NCI-H1436 (cell line): ENCODE measurements around the gene TRIM15.

Experiments
- DNase-seq: peaks from one replicate; lab custom pipeline; 2025; lab: John Stamatoyannopoulos, UW

The TRIM15 gene

DNA sequence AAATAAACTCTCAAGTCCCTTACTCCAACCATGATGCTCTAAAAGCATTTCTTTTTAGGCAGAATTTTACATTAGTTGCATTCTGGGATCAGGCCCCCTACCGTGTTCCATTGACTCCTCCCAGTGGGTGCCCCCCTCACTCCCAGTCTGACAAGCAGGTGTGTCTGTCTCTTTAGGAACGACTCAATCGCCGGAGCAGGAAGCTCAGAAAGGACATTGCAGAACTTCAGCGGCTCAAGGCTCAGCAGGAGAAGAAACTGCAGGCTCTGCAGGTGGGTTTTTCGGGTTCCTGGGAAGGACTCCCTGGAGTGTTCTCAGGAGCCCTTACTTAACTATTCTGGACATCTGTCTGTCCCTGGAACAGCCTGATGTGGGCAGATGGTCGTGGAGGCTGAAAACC, 17.5 kb upstream of the TRIM15 start:
- DNase-seq: no peak

DNA sequence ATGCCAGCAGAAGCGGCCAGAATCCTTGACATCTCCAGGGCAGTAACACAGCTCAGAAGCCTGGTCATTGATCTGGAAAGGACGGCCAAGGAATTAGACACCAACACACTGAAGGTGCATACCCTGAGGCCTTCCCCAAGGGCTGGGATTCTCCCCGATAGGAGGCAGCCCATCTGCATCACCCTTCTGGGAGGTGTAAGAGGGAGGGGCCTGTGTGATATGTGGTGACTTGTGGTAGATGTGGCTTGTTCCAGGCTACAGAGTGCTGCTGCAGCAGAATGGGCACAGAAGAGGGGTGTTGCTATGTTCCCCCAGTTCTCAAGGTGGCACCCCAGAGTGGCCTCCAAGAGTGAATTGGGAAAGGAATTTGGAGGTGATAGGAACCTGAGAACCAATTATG, 16.2 kb upstream of the TRIM15 start:
- DNase-seq: no peak

DNA sequence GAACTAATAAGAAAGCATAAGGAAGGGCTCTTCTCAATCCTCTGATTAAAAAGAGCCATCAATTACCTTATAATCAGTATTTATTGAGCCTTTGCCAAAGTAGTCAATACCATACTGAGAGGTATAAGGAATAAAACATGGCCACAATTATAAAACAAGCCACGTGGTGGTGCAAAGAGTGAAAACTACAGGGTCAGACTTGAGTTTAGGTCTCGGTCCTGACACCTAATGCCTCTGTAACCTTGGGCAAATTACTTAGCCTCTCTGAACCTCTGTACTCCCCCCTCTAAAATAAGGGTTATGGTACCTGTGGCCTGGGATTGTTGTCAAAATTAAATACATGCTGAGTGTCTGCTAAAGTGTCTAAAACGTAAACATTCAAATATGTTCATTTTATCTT, 14.1 kb upstream of the TRIM15 start:
- no peak for DNase-seq

DNA sequence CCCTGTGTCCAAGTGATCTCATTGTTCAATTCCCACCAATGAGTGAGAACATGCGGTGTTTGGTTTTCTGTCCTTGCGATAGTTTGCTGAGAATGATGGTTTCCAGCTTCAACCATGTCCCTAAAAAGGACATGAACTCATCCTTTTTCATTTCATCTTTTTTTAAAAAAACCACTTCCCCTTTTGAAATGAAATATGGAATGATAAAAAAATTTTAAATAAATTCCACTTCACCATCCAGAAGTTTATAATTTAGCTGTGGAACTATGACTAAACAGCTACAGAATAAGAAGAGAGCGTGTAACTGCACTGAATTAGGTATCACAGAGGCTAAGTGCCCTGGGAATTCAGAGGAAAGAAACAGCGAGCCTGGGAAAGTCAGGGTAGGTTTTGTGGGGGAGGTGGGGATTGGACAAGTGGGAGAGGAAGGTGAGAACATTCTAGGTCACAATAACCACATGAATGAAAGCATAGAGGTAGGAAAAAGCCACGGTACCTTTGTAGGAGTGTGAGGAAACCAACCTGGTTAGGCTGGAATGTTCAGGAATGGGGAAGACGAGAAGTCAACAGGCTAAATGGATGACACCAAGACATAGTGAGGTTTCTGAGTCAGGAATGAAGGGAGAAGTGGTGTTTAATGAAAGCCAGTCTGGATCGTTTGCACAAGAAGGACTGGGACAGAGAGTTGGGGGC, 13.3 kb upstream of the TRIM15 start:
- DNase-seq: no peak

DNA sequence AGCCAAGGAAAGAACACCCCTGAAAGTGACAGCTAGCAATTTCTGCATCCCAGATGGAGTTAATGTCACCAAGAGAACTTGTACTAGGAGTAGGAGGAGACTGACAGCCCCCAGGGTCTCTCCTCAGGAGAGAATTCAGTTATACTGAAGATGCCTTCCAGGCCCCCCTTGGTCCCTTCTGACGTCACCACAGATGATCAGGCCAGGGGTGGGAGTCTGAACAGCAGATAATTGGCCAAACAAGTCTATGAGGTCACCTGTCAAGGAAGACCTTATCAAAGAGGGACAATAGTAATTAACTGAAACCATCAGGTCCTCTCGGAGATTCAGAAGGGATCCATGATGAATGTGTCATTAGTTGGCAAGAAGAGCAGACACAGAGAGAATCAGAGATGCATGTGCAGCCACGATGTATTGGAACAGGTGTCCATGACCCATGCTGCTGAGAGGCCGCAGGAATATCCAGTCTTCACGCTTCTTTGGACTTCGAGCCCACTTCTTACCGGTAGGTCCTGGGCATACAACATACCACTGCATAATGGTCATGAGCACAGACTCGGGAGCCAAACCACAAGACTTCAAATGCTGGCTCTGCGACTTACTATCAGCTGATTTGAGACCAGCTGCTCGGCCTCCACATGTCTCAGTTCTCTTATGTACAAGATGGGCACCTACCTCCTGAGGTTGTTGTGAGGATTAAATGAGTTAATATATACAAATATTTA, 12.5 kb upstream of the TRIM15 start:
- no peak for DNase-seq

DNA sequence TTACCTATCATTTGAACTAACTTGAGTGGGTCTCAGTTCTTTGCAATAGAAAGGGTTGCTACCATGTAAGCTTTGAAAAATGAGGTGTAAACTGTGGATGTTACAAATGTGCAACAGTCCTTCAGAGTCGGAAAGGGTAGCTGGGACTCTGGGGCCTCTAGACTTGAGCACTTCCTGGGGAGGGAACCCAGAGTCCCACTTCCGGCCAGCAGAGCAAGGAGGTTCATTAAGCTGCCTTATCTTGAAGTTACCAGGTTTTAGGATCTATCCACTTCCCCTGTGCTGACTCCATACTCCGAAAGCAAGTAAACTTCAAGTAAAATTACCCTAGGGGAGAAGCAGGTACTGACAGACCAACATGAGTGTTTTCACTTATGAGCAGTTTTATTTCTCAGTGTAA, 11.8 kb upstream of the TRIM15 start:
- DNase-seq: no peak

DNA sequence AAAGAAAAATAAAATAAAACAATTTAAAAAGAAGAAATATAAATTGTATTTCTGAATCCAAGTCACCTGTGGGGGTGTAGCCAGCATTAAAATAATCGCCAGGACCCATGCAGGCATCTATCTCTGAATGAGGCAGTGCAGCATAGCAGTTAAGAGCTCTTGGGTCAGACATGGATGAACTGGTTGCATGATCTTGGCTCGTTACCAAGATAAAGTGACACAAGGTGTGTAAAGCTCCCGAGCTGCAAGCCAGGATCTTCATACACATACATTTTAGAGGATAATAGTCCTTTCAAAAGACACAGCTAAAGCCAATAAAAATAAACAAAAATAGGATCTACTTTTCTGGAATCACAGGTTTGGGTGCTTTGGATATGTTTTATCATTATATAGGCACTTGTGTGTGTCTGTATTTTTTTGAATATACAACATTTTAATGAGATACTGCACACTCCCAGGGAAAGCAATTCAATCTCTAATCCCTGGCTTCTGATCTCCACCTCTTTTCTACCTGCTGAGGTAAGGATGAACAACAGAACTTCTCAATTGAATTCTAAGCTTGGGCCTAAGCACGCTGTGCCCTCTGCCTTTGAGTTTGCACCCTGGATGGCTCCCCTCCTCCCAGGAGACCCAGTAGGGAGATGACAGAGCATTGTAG, 11.2 kb upstream of the TRIM15 start:
- DNase-seq: no peak

DNA sequence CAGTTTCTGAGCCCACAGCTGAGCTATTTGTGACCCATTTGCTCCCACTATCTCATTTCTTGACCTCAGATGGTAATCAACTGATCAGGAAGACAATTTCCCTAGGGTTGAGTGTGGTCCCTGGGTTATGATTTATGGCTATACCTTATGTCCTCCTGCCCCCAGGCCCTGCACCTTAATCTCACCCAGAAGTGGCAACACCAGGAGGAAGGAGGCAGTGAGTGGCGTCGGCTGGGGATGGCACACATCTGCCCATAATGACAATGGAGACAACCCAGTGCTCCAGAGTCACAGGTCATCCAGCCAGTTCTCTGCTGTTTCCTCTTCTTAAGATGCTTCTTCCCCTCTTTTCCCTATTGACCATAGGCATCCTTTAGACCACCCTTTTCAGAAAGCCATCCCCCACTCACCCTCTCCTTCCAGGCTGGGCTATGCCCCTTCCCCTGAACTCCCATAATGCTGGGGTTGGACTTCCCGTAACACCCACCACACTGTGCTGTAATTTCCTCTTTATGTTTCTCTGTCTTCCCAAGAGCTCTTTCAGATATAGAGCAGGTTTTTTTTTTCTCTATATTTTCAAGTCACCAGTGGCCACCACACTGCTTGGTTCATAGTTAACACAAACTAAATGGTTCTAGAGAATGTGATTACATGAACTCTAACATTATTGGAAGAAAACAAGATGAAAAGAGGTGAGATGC, 10.3 kb upstream of the TRIM15 start:
- no peak for DNase-seq

DNA sequence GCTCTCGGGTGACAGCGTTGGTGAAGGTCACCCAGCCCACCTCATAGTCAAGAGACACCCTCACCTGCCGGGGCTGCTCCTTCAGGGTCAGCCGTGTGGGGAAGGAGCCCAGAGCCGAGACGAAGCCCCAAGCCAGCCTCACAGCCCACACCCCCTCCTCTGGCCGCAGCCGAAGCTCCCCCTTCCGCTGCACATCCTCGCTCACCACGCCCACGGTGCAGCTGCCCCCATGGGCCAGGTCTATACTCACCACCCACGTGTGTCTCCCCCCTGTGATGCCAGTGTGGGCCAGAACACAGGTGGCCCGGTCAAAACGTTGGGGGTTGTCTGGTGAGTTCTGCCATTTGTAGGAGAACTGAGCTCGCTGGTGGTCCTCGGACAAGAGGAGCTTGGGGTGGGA, 9.3 kb upstream of the TRIM15 start:
- no peak for DNase-seq

DNA sequence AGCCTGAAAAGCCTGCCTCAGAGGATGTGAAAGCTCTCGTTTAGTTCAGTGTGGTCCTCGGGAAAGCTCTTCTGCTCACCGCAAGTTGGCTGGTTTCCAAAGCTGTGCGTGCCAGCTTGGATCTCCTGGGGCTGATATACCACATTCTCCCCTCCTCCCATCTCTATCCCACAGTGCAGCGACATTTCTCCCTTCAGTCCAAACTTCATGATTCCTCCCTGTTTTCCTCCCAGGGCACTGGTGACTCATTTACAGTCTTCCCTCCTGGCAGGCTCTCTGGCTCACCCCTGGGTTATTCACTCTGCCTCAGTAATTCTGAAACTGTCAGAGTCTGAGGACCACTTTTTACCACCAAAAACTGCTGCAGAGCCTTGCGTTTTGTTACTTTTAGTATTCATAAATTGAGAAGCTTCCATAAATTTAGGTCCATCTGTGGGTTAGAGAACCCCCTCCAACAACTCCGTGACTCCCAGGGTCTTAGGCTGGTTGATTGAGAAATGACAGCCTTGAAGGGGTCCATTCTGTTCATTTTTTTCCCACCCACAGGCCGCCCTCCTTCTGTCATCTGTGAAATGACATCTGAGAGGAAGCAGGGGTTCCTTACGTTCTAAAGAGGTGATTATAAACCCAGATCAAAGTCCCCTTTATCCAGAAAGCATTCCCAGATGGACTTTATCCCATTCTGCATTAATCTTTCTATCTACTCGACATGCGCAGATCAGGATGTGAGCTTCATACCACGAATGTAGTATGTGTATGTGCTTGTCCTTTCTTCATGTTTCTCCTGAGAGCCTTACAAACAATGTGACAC, 8.4 kb upstream of the TRIM15 start:
- no peak for DNase-seq

DNA sequence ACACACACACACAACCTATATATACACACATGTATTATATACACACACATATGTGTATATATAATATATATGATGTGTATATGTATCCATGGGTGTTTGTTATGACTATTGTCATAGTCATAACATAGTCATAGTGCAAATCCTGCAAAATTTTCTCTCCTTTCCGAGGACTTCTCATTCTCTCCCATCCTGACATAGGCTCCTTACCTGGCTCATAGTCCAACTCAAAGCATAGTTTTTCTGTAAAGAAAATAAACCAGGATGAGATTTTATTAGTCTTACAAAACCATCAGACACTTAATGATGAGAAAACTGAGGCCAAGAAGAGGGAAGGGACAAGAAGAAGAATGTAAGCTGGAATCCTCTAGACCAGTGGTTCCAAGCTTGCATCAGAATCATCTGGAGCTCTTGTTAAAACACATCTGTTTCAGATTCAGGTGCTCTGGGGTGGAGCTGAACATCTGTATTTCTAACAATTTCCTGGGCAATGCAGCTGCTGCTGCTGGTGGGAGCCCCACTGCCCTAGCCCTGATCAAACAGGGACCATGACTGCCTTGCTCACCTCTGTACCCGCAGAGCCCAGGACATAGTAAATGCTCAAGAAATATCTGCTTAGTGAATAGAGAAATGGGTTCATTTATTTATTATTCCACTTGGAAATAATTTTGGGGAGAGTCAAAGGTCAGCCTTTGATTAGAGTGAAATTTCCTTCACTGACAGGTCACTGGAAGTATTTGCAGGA, 7.7 kb upstream of the TRIM15 start:
- DNase-seq: no peak

DNA sequence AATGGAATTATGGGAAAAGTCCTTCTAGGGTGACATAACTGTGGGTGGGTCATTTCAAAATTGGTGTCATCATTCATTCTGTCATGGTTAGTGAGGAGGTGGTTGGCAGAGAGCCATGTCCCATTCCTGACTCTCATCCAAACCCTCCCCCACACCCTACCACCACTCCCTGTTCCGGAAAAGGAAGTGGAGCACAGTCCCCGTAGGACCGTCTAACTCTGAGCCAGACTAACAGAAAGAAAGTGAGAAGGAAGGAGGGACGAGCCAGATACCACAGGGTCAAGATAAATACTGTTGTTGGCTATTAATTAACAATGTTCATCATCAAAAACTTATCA, 7.1 kb upstream of the TRIM15 start:
- no peak for DNase-seq

DNA sequence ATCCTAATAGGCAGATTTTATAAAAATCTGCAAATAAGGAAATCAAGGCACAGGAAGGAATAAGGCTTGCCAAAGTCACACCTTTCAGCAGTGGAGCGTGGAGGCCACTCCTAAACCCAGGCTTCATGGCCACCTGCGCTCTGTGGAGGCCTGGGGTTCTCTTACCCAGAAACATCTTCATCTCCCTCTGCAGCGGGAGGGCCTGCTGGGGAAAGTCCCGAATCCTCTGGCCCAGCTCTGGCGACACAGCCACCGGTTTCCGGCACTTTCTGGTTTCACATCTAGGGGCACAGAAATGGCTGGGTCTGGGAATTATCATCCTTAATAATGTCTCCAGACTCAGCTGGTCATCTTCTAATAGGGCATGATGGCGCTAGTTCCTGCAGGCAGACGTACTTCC, 6.6 kb upstream of the TRIM15 start:
- DNase-seq: no peak

DNA sequence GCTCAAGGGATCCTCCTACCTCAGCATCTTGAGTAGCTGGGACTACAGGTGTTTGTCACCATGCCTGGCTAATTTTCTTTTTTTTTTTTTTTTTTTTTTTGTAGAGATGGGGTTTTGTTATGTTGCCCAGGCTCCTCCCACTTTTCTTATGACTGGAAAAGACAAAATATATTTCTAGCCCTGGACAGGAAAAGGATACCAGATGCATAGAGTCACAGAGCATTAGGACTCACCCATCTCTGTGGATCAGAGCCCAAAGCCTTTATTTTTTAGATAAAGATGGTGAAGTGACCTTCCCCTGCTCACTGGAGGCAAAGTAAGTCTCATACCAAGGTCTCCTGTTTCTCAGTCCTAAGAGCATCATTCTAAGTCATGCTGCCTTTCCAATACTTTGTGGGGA, 5.8 kb upstream of the TRIM15 start:
- no peak for DNase-seq

DNA sequence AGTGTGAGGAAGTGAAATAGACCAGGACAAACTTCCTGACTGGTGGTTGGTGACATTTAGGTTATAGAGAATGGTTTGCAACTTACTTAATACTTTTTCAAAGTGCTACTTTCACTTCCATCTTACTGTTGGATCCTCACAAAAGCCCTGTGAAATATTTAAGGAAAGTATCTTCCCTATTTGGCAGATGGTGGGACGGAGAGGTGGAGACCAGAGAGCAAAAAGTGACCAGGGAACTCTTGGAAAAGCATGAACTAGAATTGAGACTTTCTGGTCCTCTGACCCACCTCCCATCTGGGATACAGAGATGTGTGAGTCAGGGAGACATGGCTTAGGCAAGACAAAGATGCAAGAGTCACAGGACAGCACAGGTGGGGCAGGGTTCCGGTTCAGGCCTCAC, 5.3 kb upstream of the TRIM15 start:
- no peak for DNase-seq

DNA sequence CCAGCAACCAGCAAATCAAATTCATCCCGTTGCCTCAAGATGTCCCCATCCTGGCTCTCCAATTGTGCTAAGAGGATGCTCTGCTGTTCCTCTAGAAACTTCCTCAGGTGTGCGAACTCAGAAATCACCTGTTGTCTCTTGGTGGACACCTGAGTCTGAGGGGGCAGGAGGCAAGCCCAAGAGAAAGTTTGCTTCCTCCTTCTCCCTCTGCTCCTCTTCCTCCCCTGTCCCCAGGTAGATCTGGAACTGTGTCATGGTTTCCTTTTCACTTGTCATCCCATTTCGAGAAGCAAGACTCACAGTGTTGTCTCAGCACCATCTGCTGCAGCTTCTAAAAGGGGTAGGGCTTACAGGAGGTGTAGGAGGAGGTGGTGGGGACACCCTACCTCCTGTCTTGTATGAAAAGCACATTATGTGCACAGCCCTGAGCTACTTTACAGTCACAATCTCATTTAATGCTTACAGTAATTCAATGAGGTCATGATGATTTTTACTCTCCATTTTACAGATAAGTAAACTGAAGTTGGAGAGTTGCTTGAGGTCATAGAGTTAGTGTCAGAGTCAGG, 4.8 kb upstream of the TRIM15 start:
- DNase-seq: no peak

DNA sequence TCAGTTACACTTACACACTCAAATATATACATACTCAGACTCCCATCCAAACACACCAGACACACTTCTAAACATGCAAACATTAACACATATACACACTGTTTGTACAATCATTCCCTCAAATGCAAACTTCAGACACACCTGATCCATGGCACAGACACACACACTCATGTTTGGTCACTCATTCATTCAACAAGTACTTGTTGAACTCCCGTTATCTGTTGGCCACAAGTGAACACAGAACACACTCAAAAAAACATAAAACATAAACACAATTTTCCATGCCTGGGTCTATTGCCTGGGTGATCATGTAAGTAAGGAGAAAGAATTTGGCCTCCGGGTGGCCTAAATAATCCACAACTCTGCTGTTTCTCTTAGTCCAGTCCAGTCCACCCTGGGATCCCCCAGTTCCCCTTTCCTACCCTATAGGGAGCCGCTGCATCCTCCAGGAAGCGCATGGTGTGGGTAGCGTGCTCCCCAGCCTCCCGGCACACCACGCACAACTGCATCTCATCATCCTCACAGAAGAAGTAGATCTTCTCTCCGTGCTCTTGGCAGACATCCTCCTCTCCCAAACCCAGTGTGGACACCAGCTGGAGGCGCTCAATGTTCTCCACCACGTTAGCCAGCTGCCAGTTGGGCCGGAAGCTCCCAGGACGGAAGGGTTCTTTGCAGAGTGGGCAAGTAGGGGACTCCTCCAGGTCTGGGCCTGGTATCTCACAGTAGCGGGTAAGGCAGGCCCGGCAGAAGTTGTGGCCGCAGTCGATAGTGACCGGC, 3.1 kb upstream of the TRIM15 start:
- no peak for DNase-seq

DNA sequence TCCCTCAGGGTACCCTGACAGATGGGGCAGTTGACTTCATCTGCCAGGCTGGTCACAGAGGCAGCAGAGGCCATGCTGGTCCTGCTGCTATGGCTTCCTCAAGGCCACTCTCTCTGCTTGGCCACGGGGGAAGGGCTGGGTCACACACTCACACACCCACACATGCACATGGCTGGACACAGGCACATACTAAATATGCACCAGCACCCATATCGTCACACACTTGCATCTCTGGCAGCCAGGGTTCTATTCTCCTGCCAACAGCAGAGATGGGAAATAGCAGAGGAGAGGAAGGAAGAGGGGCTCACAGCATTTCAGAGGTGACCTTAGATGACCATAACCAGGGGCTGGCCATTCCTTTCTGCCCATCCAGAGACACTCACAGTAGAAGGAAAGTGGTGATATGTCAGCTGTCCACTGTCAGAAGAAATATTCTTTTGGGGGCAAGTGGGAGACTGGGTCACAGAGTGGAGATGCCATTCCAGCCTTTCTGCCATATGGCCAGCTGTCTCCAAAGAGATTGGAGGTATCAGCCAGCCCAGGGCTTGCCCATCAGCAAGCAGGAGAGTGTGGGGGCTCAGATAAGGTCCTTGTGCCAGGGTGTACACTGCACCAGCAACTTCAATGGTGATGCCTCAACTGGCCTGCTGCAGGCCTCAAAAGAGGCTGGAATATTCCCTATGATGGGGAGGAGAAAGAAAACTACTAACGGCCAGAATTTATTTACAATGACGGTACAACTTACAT, 2.4 kb upstream of the TRIM15 start, which contains the start of gene TRIM10:
TRIM10 (minus strand) TSS at position 427 of the 747 bp plus-strand sequence; CDS start at position 74, 353 bp downstream.
- DNase-seq: no peak
